GM12878 (cell line): ENCODE data around the gene GRIK3. TPM values are rescaled to one million over a fixed set of nuclear protein-coding genes. Genes with fewer than 3 reads are reported as not detected.

Experiments used
- ATAC-seq: fragments of 200-7000 bp; cut with Tn5 transposase; 3 replicates; pipeline ENCODE4 v1.9.1; 2020; ENCODE audit warnings: mild to moderate bottlenecking, moderate library complexity
- BruUV-seq: library from RNA; stranded (reverse); fragments of 400-500 nt; replicated peaks from 2 replicates; lab custom pipeline; 2021; lab: Mats Ljungman, UMichigan
- CTCF ChIA-PET: fragments of 300-600 bp; sonication (Branson Sonifier 250); formaldehyde crosslinking; extraction: SDS; loops from one replicate; lab custom pipeline; 2021; ENCODE audit warnings: inconsistent platforms; lab: Yijun Ruan, JAX
- POLR2A ChIA-PET: fragments of 350-600 bp; formaldehyde crosslinking; extraction: SDS; loops from one replicate; lab custom pipeline; 2021; ENCODE audit warnings: inconsistent platforms; lab: Charles Lee
- RAD21 ChIA-PET: fragments of 300-600 bp; sonication (Branson Sonifier 250); formaldehyde crosslinking; loops from one replicate; lab custom pipeline; 2023; ENCODE audit warnings: antibody characterized with exemption; ENCODE audit not compliant: unreplicated experiment; lab: Charles Lee
- SMC1A ChIA-PET: fragments of 300-600 bp; sonication (Branson Sonifier 250); formaldehyde crosslinking; loops from one replicate; lab custom pipeline; 2023; ENCODE audit not compliant: unreplicated experiment, uncharacterized antibody; lab: Charles Lee
- DNase-seq: peaks from one replicate; pipeline ENCODE4 v3.0.0-alpha.2; 2011; ENCODE audit warnings: low read depth, low spot score
- FAIRE-seq: peaks from 3 replicates; lab custom pipeline; 2011; peaks lifted over from hg19 to GRCh38; lab: Jason Lieb, UNC
- H2AFZ ChIP-seq: 2 replicates; pipeline ENCODE4 v1.6.0; 2011; ENCODE audit warnings: low read depth, low read length, control low read depth; ENCODE audit not compliant: control insufficient read depth
- H3K27ac ChIP-seq: 2 replicates; pipeline ENCODE4 v1.5.1; 2011; ENCODE audit warnings: control low read depth; ENCODE audit not compliant: control insufficient read depth, insufficient read depth
- H3K27me3 ChIP-seq, 2 experiments: replicated peaks in 1 of 2; 2 replicates each; pipeline versions ENCODE4 v1.6.0 to v1.6.1; 2011; ENCODE audit warnings: low read length in 1 of 2; ENCODE audit not compliant: control insufficient read depth in 2 of 2, insufficient read depth in 2 of 2
- H3K36me3 ChIP-seq, 2 experiments: 2 replicates each; pipeline ENCODE4 v1.5.1; 2011; ENCODE audit warnings: low read length in 1 of 2; ENCODE audit not compliant: control insufficient read depth in 2 of 2, insufficient read depth in 2 of 2
- H3K4me1 ChIP-seq: 2 replicates; pipeline ENCODE4 v1.6.1; 2011; ENCODE audit warnings: mild to moderate bottlenecking, low read length, moderate library complexity, mixed read lengths; ENCODE audit not compliant: control insufficient read depth, insufficient read depth
- H3K4me2 ChIP-seq: 2 replicates; pipeline ENCODE4 v1.6.0; 2011; ENCODE audit warnings: control low read depth; ENCODE audit not compliant: control insufficient read depth, insufficient read depth
- H3K4me3 ChIP-seq: fragments of 200-600 bp; sonication (generic); 2 replicates; pipeline ENCODE4 v1.5.1; 2016
- H3K79me2 ChIP-seq: 2 replicates; pipeline ENCODE4 v1.6.0; 2011; ENCODE audit warnings: low read length; ENCODE audit not compliant: control insufficient read depth, insufficient read depth
- H3K9ac ChIP-seq: 2 replicates; pipeline ENCODE4 v1.8.0; 2011; ENCODE audit warnings: low read length, control low read depth, mixed read lengths; ENCODE audit not compliant: control insufficient read depth, insufficient read depth
- H3K9me3 ChIP-seq: replicated peaks from 3 replicates; pipeline ENCODE4 v1.5.1; 2011; ENCODE audit warnings: mild to moderate bottlenecking, low read length; ENCODE audit not compliant: control insufficient read depth, insufficient read depth
- H4K20me1 ChIP-seq: 2 replicates; pipeline ENCODE4 v1.6.0; 2011; ENCODE audit not compliant: control insufficient read depth, insufficient read depth
- ASH2L ChIP-seq: fragments of 300-600, 200-600 bp; sonication (generic); IDR thresholded peaks from 2 replicates; pipeline ENCODE4 v1.6.1; 2017; ENCODE audit warnings: low read depth, mild to moderate bottlenecking, borderline replicate concordance
- CBX5 ChIP-seq: sonication (generic); IDR thresholded peaks from 2 replicates; pipeline ENCODE4 v1.6.1; 2016; ENCODE audit warnings: low read depth, moderate library complexity, mild to moderate bottlenecking, inconsistent platforms
- HCFC1 ChIP-seq: fragments of 150-350 bp; IDR thresholded peaks from 2 replicates; pipeline ENCODE4 v1.6.1; 2014; ENCODE audit warnings: low read length
- JUND ChIP-seq: IDR thresholded peaks from 2 replicates; pipeline ENCODE4 v1.6.1; 2012; ENCODE audit warnings: low read depth, mild to moderate bottlenecking, low read length, improper control_type of control experiment, moderate library complexity
- MEF2B ChIP-seq: fragments of 450-650 bp; IDR thresholded peaks from 2 replicates; pipeline ENCODE4 v1.6.1; 2018; ENCODE audit warnings: mild to moderate bottlenecking, moderate library complexity; ENCODE audit not compliant: partially characterized antibody, poor library complexity, severe bottlenecking
- NR2C2 ChIP-seq: IDR thresholded peaks from 2 replicates; pipeline ENCODE4 v1.6.1; 2011; ENCODE audit warnings: borderline replicate concordance, low read depth; ENCODE audit not compliant: control insufficient read depth, insufficient read length
- SREBF2 ChIP-seq: IDR thresholded peaks from 2 replicates; pipeline ENCODE4 v1.6.1; 2012; ENCODE audit warnings: mild to moderate bottlenecking, low read length
- YBX1 ChIP-seq: fragments of 450-650 bp; IDR thresholded peaks from 2 replicates; pipeline ENCODE4 v1.6.1; 2016; ENCODE audit warnings: antibody characterized with exemption
- ZZZ3 ChIP-seq: IDR thresholded peaks from 2 replicates; pipeline ENCODE4 v1.6.1; 2011; ENCODE audit warnings: low read depth; ENCODE audit not compliant: control insufficient read depth, insufficient read length
- WGBS: methylation state at CpG from one replicate; pipeline ENCODE4 v1.1.6; 2016; ENCODE audit warnings: low lambda C conversion rate; ENCODE audit not compliant: insufficient replicate concordance, insufficient coverage; ENCODE audit errors: missing lambda C conversion rate; 5-methylcytosine and 5-hydroxymethylcytosine counted together
- in situ Hi-C: fragments of 300-500 bp; cut with MboI; formaldehyde crosslinking; loops from 9 replicates; pipeline ENCODE4 v1.14.3; 2018; ENCODE audit warnings: mixed read lengths
- intact Hi-C: fragments of 100-400 bp; cut with micrococcal nuclease; formaldehyde crosslinking; loops from one replicate; pipeline ENCODE4 v1.14.2; 2022; ENCODE audit not compliant: unreplicated experiment
- polyA plus RNA-seq, 11 experiments: library from polyadenylated mRNA; depleted of rRNA in 4 of 11; unstranded in 6 of 11; stranded (reverse) in 5 of 11; fragments of >200 nt; fragmentation: Nextera tagmentation in 4 of 11; fragmentation: Illumina TruSeq in 1 of 11; extraction: Ambion mirVana in 4 of 11; extraction: Trizol in 1 of 11; gene quantifications; 1 replicate in 1 of 11; 2 replicates in 10 of 11; pipeline versions ENCODE4 v1.2.1 to v1.2.3, GENCODE V29; 2011 to 2016; ENCODE audit warnings: inconsistent platforms in 2 of 11, missing spikeins in 2 of 11, low read depth in 1 of 11
- total RNA-seq, 4 experiments: library from RNA; depleted of rRNA in 3 of 4; stranded (reverse); fragments of >200 nt in 3 of 4; fragmentation: Illumina TruSeq in 1 of 4; extraction: Trizol in 1 of 4; gene quantifications; 2 replicates each; pipeline versions ENCODE4 v1.2.1 to v1.2.3, GENCODE V29; 2013 to 2021
- TF ChIP-seq, protein P1 (sequence below), 3 experiments: IDR thresholded peaks in 2 of 3; conservative IDR thresholded peaks in 1 of 3; 2 replicates each; pipeline ENCODE4 v1.5.1; 2011; ENCODE audit warnings: low read depth in 3 of 3, low read length in 3 of 3, mild to moderate bottlenecking in 3 of 3, control low read depth in 2 of 3, moderate library complexity in 2 of 3, inconsistent platforms in 1 of 3, mixed read lengths in 1 of 3; ENCODE audit not compliant: control insufficient read depth in 2 of 3, insufficient read depth in 1 of 3; ENCODE audit errors: extremely low read depth in 1 of 3

GRIK3 gene
- total and polyA plus RNA-seq, 10 of the 15 experiments (the other 5 are each of a cell fraction or from before 2014, with no cell fraction given) = not detected

DNA sequence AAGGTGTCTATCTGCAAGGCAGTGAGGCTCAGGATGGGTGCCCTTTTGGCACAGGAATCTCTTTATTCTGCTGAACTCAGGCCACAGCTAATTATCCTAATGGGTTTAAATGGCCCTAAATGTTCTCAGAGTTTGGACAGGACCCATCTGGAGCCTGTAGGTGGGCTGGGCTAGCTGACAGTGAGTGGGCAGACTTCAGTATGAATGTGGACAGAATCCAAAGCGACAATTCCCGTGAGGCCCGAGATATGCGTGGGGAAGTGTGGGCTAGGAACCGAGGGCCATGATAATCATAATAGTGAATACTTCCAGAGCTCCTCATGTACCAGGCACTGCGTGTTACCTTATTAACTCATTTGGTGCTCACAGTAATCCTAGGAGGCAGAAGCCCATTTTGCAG lies 165.3 kb downstream of the GRIK3 start:
- DNase-seq = no peak
- ChIA-PET POLR2A (interaction anchor here (1.1 kb wide), 1 partner anchor 10 kb away, joined by 3 read pairs; no protein-coding TSS in a partner anchor), SMC1A (no interaction called here)
- Histone ChIP-seq H3K27ac (no peak overlapping the region), H3K4me3 (no peak overlapping the region), H3K79me2 (no peaks in the 10 kb centered on the region), H3K36me3 (no peaks in the 10 kb centered on the region), H3K9ac (no peak overlapping the region)
- no peak for ATAC-seq
- intact Hi-C loops = no loop called here
- TF ChIP-seq YBX1 = no peak
- TF ChIP-seq JUND = no peak
- TF ChIP-seq MEF2B = no peak
- no peak for TF ChIP-seq HCFC1
- TF ChIP-seq SREBF2 = no peak
- TF ChIP-seq, all 136 proteins: peak for 0
- ChIA-PET RAD21 (no interaction called here), CTCF (no interaction called here)
- 23% methylated on average over 6 of the region's 6 CpGs for WGBS
- FAIRE-seq = no peak
- Histone ChIP-seq H3K27me3 (peaks cover 0 to 3% of the 10 kb centered on the region in 2 experiments; a peak in 2 of 4 replicates), H3K4me1 (no peaks in the 10 kb centered on the region), H3K9me3 (no peaks in the 10 kb centered on the region), H2AFZ (no peak overlapping the region), H3K4me2 (no peak overlapping the region), H4K20me1 (no peaks in the 10 kb centered on the region)
- in situ Hi-C loops = no loop called here
- no TSS peak for BruUV-seq

DNA sequence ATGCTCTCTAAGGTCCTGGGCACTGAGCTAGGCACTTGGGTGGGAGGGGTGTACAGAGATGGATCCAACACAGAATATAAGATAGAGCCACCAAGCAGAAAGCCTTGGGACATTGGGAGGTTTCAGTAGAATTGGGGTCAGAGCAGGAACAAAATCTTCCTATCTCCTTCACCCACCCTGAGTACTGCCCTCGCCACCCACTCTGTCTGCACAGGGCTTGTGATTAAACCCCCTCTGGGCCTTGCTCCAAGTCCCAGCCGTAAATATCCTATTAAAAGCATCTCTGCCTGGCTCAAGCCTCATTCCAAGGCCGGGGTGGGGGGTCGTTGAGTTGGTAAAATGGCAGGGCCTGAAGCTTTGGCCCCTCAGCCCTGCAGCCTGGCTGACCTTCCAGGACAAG lies 166.7 kb downstream of the GRIK3 start:
- H3K27me3 ChIP-seq = peaks cover 0 to 3% of the 10 kb centered on the region in 2 experiments; a peak in 3 of 4 replicates
- 1% methylated on average over 4 of the region's 4 CpGs for WGBS
- H3K9me3 ChIP-seq = no peaks in the 10 kb centered on the region
- no TSS peak for BruUV-seq
- ChIA-PET RAD21 (no interaction called here), SMC1A (interaction anchor here (1.0 kb wide), 1 partner anchor 11 kb away, joined by 3 read pairs; no protein-coding TSS in a partner anchor), CTCF (no interaction called here), POLR2A (no interaction called here)
- no peak overlapping the region for H3K4me3 ChIP-seq
- H3K27ac ChIP-seq = no peak overlapping the region
- ATAC-seq (no peak), FAIRE-seq (no peak), DNase-seq (no peak)
- intact Hi-C loops (no loop called here), in situ Hi-C loops (no loop called here)
- H3K4me2 ChIP-seq = no peak overlapping the region
- TF ChIP-seq ZZZ3 (no peak), CBX5 (no peak), ASH2L (no peak), NR2C2 (no peak)
- TF ChIP-seq, protein P1, sequence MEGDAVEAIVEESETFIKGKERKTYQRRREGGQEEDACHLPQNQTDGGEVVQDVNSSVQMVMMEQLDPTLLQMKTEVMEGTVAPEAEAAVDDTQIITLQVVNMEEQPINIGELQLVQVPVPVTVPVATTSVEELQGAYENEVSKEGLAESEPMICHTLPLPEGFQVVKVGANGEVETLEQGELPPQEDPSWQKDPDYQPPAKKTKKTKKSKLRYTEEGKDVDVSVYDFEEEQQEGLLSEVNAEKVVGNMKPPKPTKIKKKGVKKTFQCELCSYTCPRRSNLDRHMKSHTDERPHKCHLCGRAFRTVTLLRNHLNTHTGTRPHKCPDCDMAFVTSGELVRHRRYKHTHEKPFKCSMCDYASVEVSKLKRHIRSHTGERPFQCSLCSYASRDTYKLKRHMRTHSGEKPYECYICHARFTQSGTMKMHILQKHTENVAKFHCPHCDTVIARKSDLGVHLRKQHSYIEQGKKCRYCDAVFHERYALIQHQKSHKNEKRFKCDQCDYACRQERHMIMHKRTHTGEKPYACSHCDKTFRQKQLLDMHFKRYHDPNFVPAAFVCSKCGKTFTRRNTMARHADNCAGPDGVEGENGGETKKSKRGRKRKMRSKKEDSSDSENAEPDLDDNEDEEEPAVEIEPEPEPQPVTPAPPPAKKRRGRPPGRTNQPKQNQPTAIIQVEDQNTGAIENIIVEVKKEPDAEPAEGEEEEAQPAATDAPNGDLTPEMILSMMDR (IDR thresholded peaks at IDR 0.05 in 2 of 3, conservative IDR thresholded peaks at IDR 0.05 in 1 of 3; ENCODE audit: control insufficient read depth in 2 of 3, extremely low read depth in 1 of 3, insufficient read depth in 1 of 3, low read depth in 3 of 3, low read length in 3 of 3) = no peak
- no peak overlapping the region for H3K9ac ChIP-seq
- H3K36me3 ChIP-seq = no peaks in the 10 kb centered on the region
- H2AFZ ChIP-seq = no peak overlapping the region
- H3K4me1 ChIP-seq = no peaks in the 10 kb centered on the region
- H3K79me2 ChIP-seq = no peaks in the 10 kb centered on the region
- no peaks in the 10 kb centered on the region for H4K20me1 ChIP-seq
